Jurkat, Clone E6-1 (cell line): ENCODE results near the gene PTPN11.
"Not testable (repeated sequence)": the region's sequence is repeated elsewhere in the genome, so short reads cannot be mapped to it uniquely, and the experiment has no call there.

Experiments used
- DNase-seq: peaks from one replicate; pipeline ENCODE4 v3.0.0-alpha.2; 2011; ENCODE audit warnings: low read depth, low spot score
- H3K4me3 ChIP-seq: 2 replicates; pipeline ENCODE4 v1.5.1; 2011; ENCODE audit warnings: mild to moderate bottlenecking, low read length, control low read depth, moderate library complexity

The PTPN11 gene

DNA sequence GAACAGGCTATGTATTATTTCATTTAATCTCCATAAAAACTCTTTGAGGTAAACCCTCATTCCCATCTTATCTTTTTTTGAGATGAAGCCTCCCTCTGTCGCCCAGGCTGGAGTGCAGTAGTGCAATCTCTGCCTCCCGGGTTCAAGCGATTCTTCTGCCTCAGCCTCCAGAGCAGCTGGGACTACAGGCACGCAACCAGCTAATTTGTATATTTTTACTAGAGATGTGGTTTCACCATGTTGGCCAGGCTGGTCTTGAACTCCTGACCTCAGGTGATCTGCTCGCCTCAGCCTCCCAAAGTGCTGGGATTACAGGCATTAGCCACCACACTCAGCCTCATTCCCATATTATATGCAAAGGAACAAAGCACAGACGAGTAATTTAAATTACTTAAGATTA is 11.1 kb upstream of the PTPN11 start:
- not testable (repeated sequence) for DNase-seq, H3K4me3 ChIP-seq

DNA sequence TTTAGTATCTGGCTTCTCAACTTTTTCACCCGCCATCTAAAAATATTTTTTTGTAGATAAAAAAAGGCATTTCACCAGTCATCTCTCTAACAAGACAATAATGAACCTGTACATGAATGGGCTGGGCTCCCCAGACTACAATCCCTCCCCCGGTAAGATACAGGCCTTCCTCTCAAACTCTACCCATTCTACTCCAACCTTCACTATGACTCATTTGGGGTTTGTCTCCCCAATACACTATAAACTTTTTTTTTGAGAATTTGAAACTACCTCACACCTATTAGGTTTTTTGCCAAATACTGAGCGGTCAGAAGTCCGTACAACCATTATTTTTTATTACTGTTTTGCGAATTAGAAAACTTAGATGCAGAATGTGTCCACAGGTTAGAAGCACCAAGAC is 10.1 kb upstream of the PTPN11 start:
- peak overlapping the region; percentile 63 for H3K4me3 ChIP-seq
- no peak for DNase-seq

DNA sequence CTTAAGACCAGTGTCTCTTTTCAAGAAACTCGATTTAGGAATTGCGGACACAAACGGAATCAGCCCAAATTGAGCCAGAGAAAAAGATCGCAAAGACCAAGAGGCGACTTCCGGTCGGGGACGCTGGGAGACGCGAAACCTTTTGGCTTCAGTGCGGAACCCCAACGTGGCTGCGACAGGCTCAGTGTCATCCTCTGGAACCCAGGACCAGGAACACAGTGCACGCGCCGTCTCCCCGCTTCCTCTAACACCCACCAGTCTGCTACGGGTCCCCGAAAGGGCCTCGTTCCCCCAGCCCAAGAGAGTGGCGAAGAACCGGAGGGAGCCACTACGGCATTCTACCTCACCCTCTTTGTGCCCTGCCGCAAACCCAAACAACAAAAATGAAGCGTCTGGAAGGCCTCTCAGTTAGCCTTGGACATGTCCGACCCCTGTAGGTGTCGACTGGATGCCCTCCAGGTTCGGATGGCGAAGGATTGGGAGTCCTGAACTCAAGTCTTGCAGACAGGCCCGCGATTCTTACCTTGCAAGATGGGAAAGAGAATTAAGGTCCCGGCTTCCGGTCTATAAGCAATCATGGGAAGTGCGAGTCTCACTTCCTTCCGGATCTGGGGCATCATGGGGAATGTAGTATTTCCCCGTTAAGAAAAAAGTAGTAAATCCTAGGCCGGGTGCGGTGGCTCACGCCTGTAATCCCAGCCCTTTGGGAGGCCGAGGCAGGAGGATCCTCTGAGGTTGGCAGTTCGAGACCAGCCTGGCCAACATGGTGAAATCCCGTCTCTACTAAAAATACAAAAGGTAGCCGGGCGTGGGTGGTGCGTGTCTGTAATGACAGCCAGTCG is 9.5 kb upstream of the PTPN11 start, which contains the start of gene RPL6:
RPL6 (minus strand) TSS at position 542 of the 842 bp plus-strand sequence. CDS start 949 bp downstream, outside the sequence.
- H3K4me3 ChIP-seq: peak within 1 kb of the TSS; percentile 63
- peak; percentile 95 for DNase-seq

DNA sequence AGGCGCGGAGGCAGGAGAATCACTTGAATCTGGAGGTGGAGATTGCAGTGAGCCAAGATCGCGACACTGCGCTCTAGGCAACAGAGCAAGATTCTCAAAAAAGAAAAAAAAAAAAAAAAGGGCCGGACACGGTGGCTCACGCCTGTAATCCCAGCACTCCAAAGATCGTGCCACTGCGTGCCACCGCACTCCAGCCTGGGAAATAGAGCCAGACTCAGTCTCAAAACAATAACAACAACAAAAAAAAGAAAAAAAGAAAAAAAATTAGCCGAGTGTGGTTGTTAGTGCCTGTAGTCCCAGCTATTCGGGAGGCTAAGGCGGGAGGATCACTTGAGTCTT is 8.9 kb upstream of the PTPN11 start:
- no peak for DNase-seq
- H3K4me3 ChIP-seq: peak overlapping the region; percentile 63

DNA sequence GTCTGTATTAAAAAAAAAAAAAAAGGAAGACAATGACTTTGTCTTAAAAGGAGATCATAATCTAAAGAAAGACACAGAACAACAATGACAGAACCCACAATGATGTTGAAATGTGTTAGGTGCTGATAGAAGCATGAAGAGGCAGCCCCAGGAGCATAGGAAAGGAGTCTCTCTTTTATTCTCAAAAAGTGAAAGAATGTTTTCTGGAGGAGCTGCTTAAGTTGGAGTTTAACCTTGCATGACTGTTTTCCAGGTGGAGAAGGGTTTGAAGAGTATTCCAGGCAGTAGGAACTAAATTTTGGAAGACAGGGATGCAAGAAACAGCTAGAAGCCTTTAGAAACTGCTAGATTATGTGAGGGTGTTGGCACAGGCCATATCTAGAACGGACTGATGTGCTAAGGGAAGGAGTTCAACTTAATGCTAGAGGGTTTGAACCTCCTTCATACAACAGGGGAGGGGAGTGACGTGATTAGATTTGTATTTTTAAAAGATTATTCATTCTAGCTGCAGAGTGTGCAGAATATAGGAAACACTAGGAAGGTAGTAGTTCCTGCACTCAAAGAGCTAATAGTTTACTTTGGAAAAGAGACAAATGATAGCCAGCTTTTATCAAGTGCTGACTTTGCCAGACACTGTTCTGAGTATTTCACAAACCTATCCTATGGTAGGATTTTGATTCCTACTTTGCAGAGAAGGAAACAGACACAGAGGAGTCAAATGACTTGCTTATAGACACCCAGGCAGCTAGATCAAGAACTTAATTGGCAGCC is 4.7 kb upstream of the PTPN11 start:
- no peak overlapping the region for H3K4me3 ChIP-seq
- no peak for DNase-seq

DNA sequence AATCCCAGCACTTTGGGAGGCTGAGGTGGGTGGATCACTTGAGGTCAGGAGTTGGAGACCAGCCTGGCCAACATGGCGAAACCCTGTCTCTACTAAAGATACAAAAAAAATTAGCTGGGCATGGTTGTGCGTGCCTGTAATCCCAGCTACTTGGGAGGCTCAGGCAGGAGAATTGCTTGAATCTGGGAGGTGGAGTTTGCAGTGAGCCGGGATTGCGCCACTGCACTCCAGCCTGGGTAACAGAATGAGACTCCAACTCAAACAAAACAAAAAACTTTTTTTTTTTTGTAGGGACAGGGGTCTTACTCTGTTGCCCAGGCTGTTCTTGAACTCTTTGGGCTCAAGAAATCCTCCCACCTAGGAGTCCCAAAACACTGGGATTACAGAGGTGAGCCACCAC is 3.3 kb upstream of the PTPN11 start:
- not testable (repeated sequence) for H3K4me3 ChIP-seq, DNase-seq

DNA sequence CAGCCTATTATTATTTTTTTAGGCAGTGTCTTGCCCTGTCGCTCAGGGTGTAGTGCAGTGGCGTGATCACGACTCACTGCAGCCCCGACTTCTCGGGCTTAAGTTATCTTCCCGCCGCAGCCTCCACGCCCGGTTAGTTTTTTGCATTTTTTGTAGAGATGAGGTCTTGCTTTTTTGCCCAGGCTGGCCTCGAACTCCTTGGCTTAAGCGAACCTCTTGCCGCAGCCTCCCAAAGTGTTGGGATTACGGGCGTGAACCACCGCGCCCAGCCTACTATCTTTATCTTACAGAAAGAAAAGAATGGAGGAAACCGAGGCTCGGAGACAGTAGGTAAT is 507 bp upstream of the PTPN11 start:
- DNase-seq: no peak
- H3K4me3 ChIP-seq: peak overlapping the region; percentile 93

DNA sequence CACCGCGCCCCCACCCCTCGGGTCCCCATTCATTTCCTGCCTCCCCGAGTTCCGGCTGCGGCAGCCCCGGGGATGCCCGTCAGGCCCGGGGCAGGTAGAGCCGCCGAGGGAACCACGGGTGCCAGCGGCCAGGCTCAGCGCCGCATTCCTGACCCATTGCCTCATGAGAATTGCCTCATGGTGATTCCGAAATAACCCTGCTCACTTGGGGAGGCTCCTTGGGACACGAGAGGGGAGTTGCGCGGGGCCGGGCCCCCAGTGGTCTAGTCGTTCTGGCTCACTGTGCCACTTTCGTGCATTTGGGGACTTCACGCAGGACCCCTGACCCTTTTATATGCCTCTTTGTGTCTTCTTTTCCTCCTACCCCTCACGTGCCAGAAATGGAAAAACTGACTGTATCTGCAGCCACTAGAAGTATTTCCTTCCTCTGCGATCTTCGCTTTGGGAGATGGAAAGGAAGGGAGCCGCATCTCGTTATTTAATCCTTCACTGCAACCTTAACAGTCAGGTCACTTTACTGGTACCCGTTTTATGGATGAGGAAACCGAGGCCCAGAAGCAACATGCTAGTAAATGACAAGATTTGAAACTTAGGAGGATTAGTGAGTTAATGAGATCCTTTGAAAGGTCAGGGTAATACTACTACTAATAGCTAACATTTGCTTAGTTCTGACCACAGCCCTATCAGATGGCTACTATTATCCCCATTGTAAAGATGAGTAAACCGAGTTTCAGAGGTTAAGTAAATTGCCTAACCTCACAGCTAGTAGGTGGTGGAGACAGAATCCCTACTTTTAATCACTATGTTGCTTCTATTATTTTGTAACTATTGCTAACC is 768 bp downstream of the PTPN11 start:
- DNase-seq: no peak
- peak overlapping the region; percentile 93 for H3K4me3 ChIP-seq

DNA sequence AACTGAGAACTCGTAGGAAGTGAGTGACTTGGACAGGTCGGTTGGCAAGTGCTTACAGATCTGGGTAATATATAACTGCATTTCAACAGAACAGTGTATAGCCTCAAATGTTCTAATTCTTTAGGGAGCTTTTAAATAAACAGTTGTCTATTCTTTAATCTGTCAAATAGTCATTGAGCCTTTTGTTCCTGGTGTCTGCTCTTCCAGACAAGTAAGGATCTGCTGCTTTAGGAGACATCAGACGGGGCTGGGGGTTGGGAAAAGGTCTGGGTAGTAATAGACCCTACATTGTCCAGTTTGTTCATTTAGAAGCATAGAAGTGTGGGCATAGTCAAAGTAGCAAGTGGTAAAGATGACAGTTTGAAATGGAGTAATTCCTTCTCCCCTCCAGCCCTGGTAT is 2.0 kb downstream of the PTPN11 start:
- no peak for DNase-seq
- H3K4me3 ChIP-seq: no peak overlapping the region

DNA sequence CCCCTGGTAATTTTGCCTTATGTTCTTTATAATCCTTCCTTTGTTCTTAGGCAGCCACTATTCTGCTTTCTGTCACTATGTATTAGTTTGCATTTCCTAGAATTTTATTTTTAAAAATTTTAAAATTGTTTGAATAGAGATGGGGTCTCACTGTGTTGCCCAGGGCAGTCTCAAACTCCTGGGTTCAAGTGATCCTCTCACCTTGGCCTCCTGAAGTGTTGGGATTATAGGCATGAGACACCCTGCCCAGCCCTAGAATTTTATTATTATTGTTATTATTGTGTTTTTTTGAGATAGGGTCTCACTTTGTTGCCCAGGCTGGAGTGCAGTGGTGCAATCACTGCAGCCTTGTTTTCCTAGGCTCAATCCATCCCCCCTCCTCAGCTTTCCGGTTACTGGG is 2.6 kb downstream of the PTPN11 start:
- DNase-seq: no peak
- H3K4me3 ChIP-seq: no peak overlapping the region

DNA sequence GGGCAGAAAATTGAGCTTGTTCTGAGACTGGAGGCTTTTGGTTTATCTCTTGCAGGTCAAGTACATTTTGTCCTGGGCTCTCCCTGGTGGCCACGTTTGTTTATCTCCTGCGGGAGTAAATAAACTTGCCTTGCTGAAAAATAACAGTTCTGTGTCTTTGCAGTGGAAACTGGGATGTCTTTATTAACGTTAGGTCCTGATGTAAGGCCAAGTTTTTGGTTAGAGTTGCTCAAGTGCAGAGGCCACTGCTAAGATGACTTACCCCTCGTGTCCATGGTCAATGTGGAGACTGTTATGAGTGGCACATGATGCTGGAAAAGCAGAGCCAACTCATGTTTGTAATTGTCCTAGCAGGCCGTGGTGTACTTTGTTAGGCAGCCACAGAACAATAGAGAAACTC is 3.8 kb downstream of the PTPN11 start:
- H3K4me3 ChIP-seq: no peak overlapping the region
- DNase-seq: no peak

DNA sequence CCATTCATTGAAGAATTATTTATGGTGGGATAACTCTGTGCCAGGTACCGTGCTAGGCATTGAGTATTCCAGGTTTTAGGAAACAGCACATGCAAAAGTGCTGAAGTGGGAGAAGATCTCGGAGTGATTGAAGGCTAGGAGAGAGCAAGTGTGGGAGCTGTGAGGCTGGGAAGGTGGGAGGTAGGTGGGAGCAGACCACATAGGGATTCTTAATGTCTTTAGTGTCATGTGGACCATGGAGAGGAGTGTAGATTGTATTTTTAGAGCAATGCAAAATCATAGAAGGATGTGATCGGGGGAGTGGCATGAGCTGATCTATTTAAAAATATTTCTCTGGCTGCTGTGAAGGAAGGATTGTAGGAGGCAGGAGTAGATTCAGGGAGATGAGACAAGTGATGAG is 5.4 kb downstream of the PTPN11 start:
- no peak for DNase-seq
- no peak overlapping the region for H3K4me3 ChIP-seq

DNA sequence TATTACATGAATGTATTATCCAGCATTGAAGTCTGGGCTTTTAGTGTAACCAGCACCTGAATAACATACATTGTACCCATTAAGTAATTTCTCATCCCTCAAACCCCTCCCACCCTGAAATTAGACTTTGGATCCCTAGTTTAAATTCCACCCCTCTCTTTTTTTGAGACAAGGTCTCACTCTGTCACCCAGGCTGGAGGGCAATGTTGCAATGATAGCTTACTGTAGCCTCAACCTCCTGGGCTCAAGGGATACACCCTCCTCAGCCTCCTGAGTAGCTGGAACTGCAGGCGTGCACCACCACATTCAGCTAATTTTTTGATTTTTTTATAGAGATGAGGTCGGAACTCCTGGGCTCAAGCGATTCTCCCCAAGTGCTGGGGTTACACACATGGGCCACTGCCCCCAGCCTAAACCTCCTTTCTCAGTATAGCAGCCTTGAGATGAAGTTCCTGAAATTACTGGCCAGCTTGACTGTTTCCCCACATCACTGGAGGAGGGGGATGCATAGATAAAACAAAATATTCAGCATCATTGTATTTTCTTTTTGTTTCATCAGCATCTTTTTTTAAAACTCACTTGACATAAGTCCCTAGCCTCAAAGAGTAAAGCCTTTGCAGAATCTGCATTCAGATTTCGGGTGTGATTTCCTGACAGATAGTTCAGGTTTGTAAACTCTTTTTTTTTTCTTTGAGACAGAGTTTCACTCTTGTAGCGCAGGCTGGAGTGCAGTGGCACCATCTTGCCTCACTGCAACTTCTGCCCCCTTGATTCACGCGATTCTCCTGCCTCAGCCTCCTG is 7.0 kb downstream of the PTPN11 start:
- DNase-seq: no peak
- H3K4me3 ChIP-seq: no peak overlapping the region

DNA sequence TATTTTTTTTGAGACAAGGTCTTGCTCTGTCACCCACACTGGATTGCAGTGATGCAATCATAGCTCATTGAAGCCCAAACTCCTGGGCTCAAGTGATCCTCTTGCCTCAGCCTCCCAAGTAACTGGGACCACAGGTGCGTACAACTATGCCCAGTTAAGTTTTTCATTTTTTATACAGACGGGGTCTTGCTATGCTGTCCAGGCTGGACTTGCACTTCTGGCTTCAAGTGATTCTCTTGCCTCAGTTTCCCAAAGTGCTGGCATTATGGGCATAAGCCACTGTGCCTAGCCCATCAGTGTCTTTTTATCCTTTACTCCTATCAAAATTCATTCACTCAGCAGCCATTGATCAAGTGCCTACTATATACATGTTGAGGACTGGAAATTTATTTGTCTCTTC is 9.0 kb downstream of the PTPN11 start:
- no peak for DNase-seq
- no peak overlapping the region for H3K4me3 ChIP-seq

DNA sequence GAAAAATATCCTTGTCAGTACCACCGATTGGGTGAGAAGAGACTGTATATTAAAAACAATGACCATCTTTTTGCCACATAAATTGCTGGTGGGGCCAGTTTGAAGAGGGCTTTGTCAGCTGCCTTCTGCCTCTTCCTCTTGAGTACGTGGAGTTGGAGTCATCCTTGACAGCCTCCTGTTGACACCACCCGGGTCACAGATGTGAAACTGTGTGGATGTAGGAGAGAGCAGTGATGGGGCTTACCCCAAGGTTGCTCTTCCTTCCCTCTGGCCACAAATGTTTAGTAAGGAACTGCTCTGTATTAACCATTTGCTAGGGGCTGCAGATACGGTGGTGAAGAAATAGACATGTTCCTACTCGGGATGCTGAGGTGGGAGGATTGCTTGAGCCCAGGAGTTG is 12.2 kb downstream of the PTPN11 start:
- no peak for DNase-seq
- H3K4me3 ChIP-seq: no peak overlapping the region

DNA sequence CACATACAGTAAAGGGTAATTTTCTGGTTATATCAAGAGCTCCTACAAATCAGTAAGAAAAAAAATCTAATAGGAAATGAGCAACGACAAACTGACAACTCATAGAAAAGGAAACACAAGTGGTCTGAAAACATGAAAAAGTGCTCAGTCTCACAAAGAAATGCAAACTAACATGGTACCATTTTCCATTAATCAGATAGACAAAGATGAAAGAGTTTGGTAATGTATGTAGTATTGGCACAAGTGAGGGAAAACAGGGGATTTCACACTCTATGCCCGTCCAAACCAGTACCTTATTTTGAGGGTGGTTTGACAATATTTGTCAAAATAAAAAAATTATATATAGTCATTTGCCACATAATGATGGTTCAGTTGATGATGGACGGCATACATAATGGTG is 13.2 kb downstream of the PTPN11 start:
- H3K4me3 ChIP-seq: no peak overlapping the region
- no peak for DNase-seq

DNA sequence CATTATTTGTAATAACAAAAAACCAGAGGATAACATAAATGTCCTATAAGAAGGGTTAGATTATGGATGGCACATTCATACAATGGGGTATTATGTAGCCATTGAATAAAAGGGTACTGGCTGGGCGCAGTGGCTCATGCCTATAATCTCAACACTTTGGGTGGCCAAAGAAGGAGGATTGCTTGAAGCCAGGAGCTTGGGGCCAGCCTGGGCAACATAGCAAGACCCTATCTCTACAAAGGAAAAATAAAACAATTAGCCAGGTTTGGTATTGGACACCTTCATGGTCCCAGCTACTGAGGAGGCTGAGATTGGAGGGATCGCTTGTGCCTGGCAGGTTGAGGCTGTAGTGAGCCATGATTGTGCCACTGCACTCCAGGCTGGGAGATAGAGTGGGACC is 14.8 kb downstream of the PTPN11 start:
- DNase-seq: no peak
- no peak overlapping the region for H3K4me3 ChIP-seq

DNA sequence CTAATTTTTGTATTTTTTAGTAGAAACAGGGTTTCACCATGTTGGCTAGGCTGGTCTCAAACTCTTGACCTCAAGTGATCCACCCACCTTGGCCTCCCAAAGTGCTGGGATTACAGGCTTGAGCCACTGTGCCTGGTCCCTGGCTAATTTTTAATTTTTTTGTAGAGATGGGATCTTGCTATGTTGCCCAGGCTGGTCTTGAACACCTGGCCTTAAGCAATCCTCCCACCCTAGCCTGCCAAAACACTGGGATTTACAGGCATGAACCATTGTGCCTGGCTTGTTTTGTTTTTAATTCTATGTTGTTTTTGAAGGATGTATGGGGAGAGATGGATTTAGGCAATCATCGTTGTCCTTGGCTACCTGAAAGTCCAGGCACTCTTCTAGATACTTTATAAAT is 19.9 kb downstream of the PTPN11 start:
- not testable (repeated sequence) for DNase-seq, H3K4me3 ChIP-seq

DNA sequence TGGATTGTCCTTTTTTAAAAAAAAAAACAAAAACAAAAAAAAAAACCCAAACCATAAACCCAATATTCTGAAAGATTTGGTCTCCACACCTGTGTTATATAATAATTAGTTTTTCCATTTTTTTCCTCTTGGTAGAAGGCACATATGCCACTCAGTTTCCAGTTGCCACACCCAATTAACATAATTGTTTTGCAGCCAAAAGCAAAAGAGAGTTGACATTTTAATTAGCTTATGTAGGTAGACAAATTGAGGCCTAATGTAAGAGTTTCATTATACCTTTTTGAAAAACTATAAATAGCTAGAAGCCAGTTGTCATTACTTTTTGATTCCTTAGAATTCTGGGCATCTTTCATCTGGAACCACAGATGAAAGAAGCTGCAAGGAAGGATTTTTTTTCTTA is 21.0 kb downstream of the PTPN11 start:
- H3K4me3 ChIP-seq: no peak overlapping the region
- DNase-seq: no peak
